ENCODE data around the gene OR5I1. TPM values are rescaled to one million over a fixed set of nuclear protein-coding genes. Genes with fewer than 3 reads are reported as not detected.

OR5I1 gene
- total RNA-seq (2021) = not detected in 3 replicates
- not detected for Bru-seq, nascent RNA
- long read RNA-seq, experiment 1 = 0 reads
- long read RNA-seq, experiment 2 = 0 reads
- long read RNA-seq, experiment 3 = 0 reads

- no peak for DNase-seq (ENCODE audit: low spot score)
- Mint-ChIP-seq H3K36me3 (peaks cover 6% of the 10 kb centered on the region; the same call in 1 of the 2 replicates), H3K27me3 (ENCODE audit: low read depth) (no peaks in the 10 kb centered on the region), H3K4me1 (no peaks in the 10 kb centered on the region), H3K27ac (no peak within 1 kb of the TSS), H3K4me3 (no peak within 1 kb of the TSS), H3K9me3 (peaks cover 29% of the 10 kb centered on the region)
- TF ChIP-seq NR3C1 (CRISPR knock-in tag; conservative IDR thresholded peaks at IDR 0.05; ENCODE audit: low read depth) = no peak
- TF ChIP-seq ZNF317 (CRISPR knock-in tag; IDR thresholded peaks at IDR 0.05; ENCODE audit: borderline replicate concordance, low read depth) = no peak
- TF ChIP-seq CDX4 (CRISPR knock-in tag; IDR thresholded peaks at IDR 0.05; ENCODE audit: borderline replicate concordance) = no peak
- no peak for TF ChIP-seq ERG (CRISPR knock-in tag; IDR thresholded peaks at IDR 0.05)
- TF ChIP-seq MXD4 (CRISPR knock-in tag; IDR thresholded peaks at IDR 0.05; ENCODE audit: borderline replicate concordance) = no peak
- TF ChIP-seq ZNF423 (CRISPR knock-in tag; IDR thresholded peaks at IDR 0.05) = no peak
- TF ChIP-seq SOX15 (CRISPR knock-in tag; IDR thresholded peaks at IDR 0.05) = no peak
- TF ChIP-seq FOXP1 (CRISPR knock-in tag; IDR thresholded peaks at IDR 0.05; ENCODE audit: borderline replicate concordance) = no peak
- no peak for TF ChIP-seq ZNF219 (CRISPR knock-in tag; IDR thresholded peaks at IDR 0.05; ENCODE audit: borderline replicate concordance)
- TF ChIP-seq TEAD4 (CRISPR knock-in tag; IDR thresholded peaks at IDR 0.05) = no peak
- no peak for TF ChIP-seq KAT7 (CRISPR knock-in tag; IDR thresholded peaks at IDR 0.05; ENCODE audit: borderline replicate concordance)
- no peak for TF ChIP-seq ELF4 (CRISPR knock-in tag; IDR thresholded peaks at IDR 0.05; ENCODE audit: low read depth)
- no peak for TF ChIP-seq MYBL2 (CRISPR knock-in tag; IDR thresholded peaks at IDR 0.05)
- TF ChIP-seq PRDM15 (CRISPR knock-in tag; IDR thresholded peaks at IDR 0.05) = no peak
- TF ChIP-seq GRHL2 (CRISPR knock-in tag; IDR thresholded peaks at IDR 0.05; ENCODE audit: insufficient replicate concordance, severe bottlenecking) = no peak
- POLR2A ChIA-PET = no interaction called here
- no peak for ATAC-seq
- CTCF ChIA-PET = no interaction called here
Observed at GRCh38 chr11:55936300-55936699, at the start of gene OR5I1. OR5I1 (minus strand) TSS chr11:55936400; CDS start chr11:55936400, 0 bp downstream.

GRCh38 chr11:55970935-55971334 lies 34.7 kb upstream of the OR5I1 start:
- peaks cover 12% of the 10 kb centered on the region for H3K9me3 Mint-ChIP-seq
- POLR2A ChIA-PET = no interaction called here
- peaks cover 19% of the 10 kb centered on the region for H3K4me1 Mint-ChIP-seq
- H3K27ac Mint-ChIP-seq = no peak overlapping the region
- ATAC-seq (no peak), DNase-seq (ENCODE audit: low spot score) (no peak)
- CTCF ChIA-PET = no interaction called here
- H3K36me3 Mint-ChIP-seq = 0 out of 2 replicates have a peak, but pooled peaks cover 2% of the 10 kb centered on the region
- no peak overlapping the region for H3K4me3 Mint-ChIP-seq
- H3K27me3 Mint-ChIP-seq (ENCODE audit: low read depth) = no peaks in the 10 kb centered on the region
- TF ChIP-seq CREM (CRISPR knock-in tag; IDR thresholded peaks at IDR 0.05) (no peak), SMAD3 (CRISPR knock-in tag; IDR thresholded peaks at IDR 0.05; ENCODE audit: borderline replicate concordance) (no peak), AFF4 (CRISPR knock-in tag; IDR thresholded peaks at IDR 0.05; ENCODE audit: borderline replicate concordance) (no peak), FOXP4 (CRISPR knock-in tag; IDR thresholded peaks at IDR 0.05) (no peak), MLX (CRISPR knock-in tag; IDR thresholded peaks at IDR 0.05) (no peak), ZBTB43 (CRISPR knock-in tag; IDR thresholded peaks at IDR 0.05) (no peak), ZNF423 (CRISPR knock-in tag; IDR thresholded peaks at IDR 0.05) (no peak)
